ENCODE measurements around the gene PRKAR1B.
"Not testable (repeated sequence)": the region's sequence is repeated elsewhere in the genome, so short reads cannot be mapped to it uniquely, and the experiment has no call there.

The PRKAR1B gene

DNA sequence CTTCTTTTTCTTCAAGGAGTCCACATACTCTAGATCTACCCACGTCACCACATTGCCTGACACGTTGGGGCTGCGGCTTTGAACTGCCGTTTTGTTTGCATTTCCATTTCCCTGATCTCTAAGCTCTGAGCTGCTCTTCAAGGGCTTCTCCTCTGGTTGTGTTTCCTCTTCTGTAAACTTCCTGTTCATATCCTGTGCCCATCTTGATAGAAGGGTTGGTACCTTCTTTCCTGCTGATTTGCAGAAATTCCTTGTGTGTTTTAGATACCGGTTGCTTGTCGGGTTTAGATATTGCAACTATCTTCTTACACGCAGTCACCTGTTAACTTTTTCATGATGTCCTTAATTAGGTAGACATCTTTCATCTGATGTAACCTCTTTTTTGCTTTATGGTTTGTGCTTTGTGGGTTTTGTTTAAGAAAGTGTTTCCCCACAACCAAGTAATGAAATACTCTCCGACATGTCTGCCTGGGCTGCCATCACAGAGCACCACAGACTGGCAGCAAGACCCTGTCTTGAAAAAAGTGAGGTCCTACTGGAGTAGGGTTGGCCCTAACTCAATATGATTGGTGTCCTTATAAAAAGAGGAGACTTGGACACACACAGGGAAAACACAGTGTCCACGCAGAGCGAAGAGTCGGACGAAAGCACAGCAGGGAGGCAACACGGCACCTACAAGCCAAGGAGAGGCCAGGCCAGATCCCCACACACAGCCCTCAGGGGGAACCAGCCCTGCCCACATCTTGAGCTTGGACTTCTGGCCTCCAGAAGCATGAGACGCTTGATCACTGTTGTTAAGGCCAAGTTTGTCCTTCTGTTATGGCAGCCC lies 108.3 kb downstream of the PRKAR1B start:
- peak; percentile 82 for DNase-seq

DNA sequence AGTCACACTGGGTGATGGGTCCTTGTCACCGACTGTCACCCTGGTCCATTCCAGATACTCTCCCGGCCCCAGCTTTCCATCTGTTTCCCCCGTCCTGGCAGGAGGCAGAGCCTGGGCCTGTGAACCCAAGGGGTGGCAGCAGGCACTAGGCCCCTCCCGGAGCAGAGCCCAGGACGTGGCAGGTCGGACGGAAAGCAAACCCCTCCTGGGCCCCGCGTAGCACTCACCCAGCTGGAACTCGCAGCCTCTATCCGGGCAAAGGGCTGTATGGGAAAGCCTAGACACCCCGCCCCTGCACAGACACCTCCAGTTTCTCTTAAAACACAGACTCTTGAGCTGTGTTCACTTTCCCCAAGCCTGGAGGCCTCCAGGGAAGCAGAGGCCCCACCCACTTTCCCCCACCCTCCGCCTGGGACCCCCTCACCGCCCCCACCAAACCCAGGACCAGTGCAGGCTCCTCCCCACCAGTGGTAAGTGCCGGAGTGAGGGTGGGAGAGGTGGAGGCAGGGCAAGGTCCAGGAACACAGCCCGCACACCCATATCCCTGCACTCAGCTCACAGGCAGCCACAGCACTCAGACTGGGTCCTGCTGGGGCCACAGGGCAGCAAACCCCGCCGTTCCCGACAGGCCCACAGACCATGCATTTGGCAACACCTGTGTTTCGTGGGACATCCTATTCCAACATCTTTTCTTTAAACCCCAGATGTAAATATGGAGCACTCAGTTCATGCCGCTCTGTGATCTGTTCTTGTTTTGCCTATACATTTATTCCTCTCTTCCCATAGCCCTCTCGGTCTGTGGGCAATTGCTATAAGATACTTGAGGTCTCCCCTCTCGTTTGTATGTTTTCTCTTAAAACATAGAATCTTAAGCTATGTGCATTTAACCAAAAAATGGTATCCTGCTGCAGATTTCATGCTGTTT lies 109.2 kb downstream of the PRKAR1B start:
- DNase-seq = no peak

DNA sequence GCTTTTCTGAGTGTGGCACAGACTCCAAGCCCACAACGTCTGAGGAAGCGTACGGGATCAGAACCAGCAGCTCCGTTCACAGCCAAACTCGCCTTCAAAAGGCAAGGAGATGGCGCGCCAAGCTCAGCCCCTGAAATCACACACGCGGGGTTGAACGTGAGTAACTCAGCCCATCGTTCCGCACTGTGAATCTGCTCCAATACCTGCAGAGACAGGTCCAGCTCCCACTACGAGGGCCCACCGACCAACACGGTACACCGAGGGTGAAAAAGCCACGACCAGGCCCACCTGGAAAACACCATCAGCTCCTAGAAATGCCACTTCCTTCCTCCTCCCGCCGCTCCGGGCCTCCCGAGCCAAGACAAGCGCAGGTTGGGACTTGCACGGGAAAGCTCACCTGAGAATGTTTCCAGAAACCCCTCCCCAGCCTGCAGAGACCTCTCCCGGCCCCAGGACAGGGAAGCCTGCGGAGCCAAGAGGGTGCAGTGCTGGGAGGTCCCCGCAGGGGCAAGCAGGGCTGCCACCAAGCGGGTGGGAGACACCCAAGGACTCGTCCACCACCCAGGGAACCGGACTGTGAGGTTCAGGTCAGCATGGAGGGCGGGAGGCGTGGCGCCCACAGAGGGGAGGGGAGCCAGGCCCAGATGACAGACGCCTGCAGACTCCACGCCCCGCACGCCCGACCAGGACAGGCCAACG lies 113.5 kb downstream of the PRKAR1B start:
- no peak for DNase-seq

DNA sequence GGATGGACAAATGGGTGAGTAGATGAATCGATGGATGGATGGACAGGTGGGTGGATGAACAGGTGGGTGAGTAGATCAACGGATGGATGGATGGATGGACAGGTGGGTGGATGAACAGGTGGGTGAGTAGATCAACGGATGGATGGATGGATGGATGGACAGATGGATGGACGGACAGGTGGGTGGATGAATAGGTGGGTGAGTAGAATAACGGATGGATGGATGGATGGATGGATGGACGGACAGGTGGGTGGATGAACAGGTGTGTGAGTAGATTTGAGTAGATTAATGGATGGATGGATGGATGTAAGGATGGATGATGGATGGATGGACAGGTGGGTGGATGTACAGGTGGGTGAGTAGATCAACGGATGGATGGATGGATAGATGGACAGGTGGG lies 115.2 kb downstream of the PRKAR1B start:
- not testable (repeated sequence) for DNase-seq

DNA sequence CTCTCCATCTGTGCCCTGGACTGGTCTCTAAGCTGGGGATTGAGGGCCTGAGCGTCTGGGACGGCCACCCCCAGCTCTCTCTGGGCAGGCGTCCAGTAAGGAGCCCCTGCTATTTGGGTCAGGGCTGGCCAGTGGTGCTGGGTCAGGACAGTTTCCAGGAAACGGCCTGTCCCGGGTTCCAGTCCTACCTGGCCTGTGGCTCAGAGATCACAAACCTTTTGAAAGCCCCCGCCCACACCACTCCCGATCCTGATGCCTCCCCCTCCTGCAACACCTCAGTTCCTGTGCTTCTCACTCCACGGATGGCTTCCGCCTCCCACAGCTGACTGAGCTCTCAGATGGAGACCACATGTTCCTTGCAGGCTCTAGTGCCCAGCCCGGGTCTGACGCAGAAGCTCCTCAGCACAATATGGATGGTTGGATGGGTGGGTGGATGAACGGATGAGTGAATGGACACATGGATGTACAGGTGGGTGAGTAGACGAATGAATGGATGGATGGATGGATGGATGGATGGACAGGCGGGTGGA lies 115.7 kb downstream of the PRKAR1B start:
- DNase-seq = no peak

DNA sequence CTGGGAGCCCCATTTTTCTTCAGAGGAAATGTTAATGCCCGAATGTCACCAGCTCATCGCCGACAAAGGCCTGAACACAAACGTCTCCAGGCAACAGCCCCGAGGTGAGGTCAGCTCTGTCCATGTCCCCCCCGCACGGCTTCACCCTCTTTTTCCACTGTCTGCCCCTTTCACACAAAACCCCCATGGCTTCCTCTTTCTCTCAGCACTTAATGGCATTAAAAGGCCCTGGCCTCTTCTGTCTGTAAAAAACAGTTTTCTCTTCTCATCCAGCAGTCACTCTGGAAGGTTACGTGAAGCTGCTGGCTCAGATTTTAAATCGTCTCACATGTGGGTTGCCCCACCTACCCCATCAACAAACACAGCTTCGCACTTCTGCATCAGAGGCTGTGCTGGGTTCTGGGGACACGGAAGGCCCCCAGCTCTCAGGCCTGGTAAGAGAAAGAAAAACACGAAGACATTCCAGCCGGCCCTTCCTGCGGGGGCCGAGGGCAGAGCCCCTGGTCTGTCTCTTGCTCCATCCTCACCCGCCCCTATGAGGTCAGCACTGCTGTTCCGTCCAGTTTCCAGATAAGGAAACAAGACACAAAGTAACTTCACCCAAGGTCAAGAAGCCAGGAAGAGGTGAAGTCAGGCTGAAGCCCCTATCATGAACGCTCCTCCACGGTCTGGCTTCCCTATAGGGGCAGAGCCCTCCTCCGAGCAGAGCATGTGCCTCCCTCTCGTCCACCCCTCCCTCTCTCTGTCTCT lies 116.4 kb downstream of the PRKAR1B start:
- DNase-seq = peak; percentile 51

DNA sequence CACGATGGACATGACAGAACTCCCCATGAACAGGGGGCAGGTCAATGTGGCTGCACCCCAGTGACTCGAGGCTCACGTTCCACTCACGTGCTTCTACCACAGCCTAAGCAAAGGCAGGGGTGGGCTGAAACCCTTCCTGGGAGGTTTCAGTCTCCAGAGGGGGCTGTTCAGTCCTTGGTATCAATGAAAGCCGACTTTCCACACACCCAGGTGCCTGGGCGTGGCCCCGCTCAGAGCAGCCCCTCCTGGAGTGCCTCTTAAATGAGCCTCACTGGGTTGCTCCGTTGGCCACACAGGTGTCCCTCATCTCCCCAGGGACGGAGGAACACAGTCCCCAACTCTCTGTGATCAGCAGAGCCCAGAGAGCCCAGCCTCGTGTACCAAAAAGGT lies 116.9 kb downstream of the PRKAR1B start:
- DNase-seq = no peak

DNA sequence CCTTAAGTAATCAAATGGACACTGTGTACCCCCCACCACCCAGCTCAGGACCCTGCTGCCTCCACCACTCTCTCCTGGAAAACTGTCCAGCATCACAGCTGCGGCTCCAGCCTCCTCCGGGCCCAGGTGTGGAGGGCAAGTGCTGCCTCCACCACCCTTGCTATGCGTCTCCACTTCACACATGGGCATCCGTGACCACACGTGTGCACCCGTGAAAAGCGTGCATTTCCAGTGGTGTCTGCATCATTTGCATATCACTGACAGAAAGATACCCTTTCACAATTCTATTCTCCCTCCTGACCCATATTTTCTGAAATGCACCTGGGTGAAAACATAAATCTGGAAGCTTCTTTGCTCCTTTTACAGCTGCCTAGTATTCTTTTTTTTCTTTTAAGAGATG lies 117.7 kb downstream of the PRKAR1B start:
- DNase-seq = no peak

DNA sequence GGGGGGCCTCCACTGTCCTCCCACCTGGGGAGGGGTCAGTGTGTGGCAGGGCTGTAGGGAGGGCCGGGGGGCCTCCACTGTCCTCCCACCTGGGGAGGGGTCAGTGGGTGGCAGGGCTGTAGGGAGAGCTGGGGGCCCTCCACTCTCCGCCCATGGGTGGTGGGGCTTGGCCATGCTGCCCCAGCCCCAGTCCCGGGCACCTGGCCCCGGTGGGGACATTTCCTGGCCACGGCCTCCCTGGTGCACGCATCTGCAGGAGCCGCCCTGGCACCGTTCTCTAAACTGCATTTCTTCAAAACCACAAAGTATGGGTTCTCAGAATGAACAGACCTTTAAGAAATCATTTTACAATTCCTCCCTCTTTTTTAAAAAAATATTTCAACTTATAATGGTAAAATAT lies 118.1 kb downstream of the PRKAR1B start:
- no peak for DNase-seq

DNA sequence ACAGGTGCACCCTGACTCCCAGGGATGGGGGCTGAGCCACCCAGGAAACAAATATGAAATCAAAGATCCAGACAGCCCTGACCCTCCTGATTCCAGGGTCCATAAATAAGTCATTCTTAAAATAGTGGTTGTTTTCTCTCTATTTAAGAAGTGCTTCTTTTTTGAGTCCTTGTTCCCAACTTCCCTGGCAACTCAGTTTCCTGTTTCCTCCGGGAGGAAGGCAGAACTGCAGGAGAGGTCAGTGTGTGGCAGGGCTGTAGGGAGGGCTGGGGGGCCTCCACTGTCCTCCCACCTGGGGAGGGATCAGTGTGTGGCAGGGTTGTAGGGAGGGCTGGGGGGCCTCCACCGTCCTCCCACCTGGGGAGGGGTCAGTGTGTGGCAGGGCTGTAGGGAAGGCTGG lies 118.7 kb downstream of the PRKAR1B start:
- no peak for DNase-seq

DNA sequence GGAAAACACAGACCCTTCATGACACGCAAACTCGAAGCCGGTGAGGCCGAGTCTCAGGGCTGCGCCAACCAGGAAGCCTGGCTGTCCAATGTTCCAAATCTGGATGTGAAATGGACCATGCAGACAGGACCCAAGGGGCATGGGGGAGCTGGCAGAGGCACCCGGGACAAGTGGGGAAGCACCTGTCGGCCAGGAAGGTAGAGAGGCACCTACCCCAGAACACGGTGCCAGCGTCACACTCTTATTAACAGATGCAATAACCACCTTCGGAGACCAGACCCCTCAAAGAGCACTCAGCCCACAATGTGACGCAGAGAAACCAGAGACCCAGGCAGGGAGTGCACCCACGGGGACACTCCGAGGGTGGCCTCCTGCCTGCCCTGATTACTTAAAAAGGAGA lies 119.1 kb downstream of the PRKAR1B start:
- DNase-seq = peak; percentile 46

DNA sequence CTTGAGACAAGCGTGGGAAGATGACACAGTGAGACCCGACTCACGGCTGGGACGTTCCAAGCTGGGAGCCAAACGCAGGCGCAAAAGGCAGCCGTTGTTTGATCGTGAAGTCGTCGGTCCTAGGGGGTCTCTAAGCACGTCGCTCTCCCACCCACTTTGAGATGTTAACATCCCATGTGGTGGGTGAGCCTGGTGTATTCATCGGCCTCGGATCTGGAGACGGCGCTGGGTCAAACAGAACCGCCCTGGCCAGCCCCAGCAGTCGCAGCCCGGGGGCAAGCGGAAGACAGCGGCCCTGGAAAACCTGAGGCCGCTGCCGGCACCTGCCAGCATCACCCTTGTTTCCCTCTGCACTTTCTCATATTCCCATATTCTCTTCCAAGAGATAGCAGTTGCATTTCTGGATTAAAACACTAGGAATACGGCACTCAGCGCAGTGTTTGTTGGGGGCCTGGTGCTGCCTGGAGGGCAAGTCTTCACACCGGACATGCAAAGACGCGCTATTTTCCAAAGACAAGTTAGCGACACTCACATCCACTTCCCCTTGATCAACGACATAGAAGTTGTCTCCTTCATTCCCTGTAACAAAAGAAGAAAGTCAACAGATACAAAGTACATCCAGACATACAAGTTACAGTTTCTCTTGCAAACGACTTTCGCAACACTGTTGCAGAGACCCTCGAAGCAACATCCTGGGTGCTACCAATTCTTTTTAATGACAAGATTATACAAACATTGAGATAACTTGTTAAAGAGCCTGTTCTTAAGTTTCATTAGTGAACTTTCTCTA lies 121.2 kb downstream of the PRKAR1B start:
- no peak for DNase-seq

DNA sequence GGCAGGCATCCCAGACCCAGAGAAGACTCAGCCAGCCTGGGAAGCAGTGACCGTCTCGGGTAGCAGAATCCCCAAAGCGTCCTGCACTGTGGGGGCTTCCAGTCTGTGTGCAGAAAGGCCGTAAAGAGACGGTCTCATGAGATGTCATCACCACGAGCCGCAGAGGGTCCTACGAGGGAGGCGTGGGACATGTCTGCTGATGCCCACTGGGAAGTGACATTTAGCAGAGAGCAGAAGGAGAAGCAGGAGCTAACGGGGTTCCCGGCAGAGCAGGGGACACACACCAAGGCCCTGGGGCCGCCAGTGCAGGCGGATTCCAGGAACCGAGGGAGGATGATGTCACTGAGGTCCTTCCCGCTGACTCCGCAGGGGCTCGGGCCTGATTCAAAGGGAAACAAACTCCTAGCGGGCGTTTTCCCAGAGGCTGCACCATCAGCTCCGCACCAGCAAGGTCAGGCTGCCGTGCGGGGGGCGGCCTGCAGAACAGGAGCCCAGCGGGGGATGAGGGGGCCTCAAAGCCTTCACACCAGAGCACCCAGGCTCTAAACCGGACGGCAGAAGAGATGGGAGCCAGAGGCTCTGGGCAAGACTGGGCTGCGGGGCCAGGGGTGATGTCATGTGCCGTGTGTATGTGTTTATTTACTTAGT lies 122.1 kb downstream of the PRKAR1B start:
- no peak for DNase-seq

DNA sequence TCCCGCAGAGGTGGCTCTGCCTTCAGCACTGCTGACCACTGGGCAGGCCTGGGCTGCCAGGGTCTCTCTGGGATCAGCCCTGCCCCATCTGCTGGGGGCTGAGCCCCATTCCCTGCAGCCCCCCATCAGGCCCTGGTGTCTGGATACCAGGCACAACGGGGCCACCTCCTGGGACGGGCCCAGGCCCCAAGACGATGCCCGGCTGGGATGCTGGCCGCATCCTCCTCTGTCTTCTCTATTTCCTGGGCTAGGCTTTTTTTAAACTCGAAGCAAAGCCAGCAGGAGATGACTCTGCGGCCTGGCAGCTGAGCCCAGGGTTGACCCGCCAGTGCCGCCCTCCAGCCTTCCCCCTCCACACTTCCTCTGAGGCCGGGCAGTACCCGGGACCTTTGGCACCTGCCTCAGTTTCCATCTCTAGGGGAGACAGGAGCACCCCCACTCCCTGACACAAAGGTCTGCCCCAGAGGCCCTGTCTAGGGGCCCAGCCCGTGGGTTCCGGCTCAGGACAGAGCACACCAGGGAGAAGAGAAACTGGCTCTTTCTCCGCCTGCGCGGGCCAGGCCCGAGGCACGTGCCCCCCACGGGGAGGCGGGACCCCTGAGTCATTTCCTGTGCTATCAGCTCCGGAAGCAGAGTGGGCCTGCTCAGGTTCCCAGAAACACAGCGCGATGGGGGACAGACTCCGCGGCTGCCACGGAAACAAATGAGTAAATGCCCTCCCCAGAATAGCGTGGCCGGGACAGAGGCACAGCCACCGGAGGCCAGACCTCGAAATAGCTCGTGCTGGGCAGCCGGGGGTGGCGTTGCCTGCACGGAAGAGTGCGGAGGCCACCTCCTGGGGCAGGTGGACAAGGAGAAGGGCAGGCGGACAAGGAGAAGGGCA lies 122.8 kb downstream of the PRKAR1B start:
- peak; percentile 95 for DNase-seq

DNA sequence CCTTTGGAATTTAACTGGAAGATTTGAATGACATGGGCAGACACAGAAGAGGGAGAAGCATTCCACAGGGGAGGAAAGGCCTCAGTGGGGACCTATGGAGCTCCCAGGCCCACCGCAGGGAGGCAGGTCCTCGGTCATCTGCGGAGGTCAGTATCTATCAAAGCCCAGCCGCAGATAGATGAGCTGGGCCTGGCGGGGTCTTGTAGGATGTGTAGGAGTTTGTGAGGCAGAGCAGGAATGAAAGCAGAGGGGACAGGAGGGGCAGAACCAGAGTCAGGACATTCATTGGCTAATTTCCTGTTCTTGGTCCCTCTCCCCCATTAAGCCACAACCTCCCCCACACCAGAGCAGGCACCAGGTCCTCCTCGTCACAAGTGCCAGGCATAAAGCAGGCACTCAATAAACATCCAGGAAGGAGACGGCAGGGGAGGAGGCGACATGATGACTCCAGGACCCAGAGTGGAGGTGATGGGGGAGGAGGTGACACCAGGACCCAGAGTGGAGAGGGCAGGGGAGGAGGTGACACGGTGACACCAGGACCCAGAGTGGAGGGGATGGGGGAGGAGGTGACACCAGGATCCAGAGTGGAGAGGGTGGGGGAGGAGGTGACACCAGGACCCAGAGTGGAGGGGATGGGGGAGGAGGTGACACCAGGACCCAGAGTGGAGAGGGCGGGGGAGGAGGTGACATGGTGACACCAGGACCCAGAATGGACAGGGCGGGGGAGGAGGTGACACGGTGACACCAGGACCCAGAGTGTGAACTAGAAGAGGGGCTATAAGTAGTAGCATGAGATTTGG lies 123.7 kb downstream of the PRKAR1B start:
- DNase-seq = peak; percentile 75

DNA sequence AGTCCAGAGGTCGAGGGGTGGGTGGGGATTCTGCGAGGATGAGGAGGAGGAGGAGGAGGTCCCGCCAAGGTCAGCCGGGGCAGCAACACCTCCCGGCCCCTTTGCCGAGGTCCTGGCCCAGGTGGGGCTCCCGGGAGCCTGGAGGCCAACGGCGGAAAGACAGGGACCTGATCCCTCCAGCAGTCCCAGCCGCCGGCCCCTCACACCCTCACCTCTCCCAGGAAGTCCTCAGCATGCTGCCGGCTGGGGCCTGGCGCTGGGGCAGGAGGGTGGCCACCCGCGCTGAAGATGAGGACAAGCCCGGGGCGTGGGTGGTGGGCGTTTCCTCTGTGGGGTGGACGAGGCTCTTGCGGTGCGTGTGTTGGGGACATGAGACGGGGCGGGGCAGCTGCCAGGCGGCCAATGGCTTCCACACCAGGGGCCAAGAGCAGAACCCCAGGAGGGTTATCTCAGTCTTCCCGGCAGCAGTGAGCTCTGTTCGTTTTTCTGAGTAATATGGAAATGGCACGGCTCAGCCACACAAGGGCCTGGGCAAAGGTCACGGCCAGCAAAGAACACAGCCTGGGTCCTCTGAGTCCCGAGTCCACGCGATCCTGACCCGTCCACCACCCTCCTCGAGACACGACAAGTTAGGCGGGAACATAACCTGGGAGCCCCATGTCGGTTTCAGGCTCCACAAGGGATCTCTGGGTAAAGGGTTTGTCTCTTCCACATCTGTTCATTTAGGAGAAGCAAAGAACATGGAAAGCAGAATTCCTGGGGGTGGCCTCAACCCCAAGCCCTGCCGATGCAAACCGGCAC lies 124.5 kb downstream of the PRKAR1B start:
- DNase-seq = peak; percentile 51

DNA sequence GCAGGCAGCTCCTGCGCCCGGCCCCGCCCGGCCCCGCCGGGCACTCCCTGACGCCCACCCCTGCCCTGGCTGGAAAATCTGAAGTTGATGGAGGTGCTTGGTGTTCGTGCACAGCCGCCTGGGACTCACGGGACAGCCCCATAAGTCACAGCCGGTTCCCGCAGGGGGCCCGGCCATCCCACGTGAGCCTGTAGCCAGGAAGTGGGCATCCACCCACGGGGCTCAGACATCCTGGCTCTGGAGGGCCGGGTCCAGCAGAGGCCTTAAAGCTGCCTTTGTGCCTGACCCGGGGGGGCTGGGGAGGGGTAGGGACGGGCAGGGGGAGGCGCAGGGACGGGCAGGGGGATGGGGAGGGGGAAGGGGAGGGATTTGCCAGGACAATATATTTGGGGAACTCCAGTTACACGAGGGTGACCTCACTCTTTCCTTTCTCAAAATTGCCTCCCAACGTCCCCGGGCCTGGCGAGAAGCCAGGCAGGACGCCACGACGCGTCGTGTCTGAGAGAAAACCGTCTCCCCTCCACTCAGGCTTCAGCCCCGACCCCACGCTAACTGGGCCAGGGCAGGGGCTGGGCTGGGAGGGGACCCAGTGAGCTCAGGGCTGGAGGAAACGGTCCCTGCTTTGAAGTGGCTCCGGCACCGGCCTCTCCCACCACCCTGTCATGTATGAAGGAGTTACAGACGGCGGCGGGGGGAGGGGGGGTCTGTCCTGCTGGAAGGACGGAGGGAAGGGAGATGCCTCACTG lies 125.3 kb downstream of the PRKAR1B start:
- peak; percentile 89 for DNase-seq

Data from CD4-positive, alpha-beta T cell treated with Interleukin-12 subunit alpha and Interleukin-12 subunit beta, for 1 hour (primary cell).